OCI-LY1 (cell line): ENCODE measurements around the gene RAET1E.
A peak's percentile ranks its signal among the peaks of the same experiment; 100 is the strongest.
"Not testable (repeated sequence)": the region's sequence is repeated elsewhere in the genome, so short reads cannot be mapped to it uniquely, and the experiment has no call there.

Source experiments
- H2AFZ ChIP-seq: fragments of 200-600 bp; sonication (generic), shearing (Covaris generic); 2 replicates; pipeline ENCODE4 v1.6.0; 2014; ENCODE audit warnings: antibody characterized with exemption, mild to moderate bottlenecking, low read length
- H3F3A ChIP-seq: fragments of 200-600 bp; sonication (generic), shearing (Covaris generic); 2 replicates; pipeline ENCODE4 v1.6.0; 2014; ENCODE audit warnings: mild to moderate bottlenecking, antibody characterized with exemption, low read length, moderate library complexity; ENCODE audit not compliant: insufficient read depth
- H3K27ac ChIP-seq: fragments of 200-600 bp; sonication (generic); 2 replicates; pipeline ENCODE4 v1.5.1; 2014; ENCODE audit warnings: low read length, mixed run types, mild to moderate bottlenecking, low read depth; ENCODE audit not compliant: poor library complexity, severe bottlenecking
- H3K27me3 ChIP-seq: fragments of 200-600 bp; sonication (generic); 2 replicates; pipeline ENCODE4 v1.6.0; 2014; ENCODE audit warnings: antibody characterized with exemption, mild to moderate bottlenecking, low read length, moderate library complexity; ENCODE audit not compliant: insufficient read depth
- H3K36me3 ChIP-seq: fragments of 200-600 bp; sonication (generic); 2 replicates; pipeline ENCODE4 v1.6.1; 2014; ENCODE audit warnings: mild to moderate bottlenecking, antibody characterized with exemption, low read length, moderate library complexity, mixed read lengths; ENCODE audit not compliant: insufficient read depth
- H3K4me1 ChIP-seq: fragments of 200-600 bp; sonication (generic); 2 replicates; pipeline ENCODE4 v1.5.1; 2014; ENCODE audit warnings: mild to moderate bottlenecking, low read length, moderate library complexity; ENCODE audit not compliant: insufficient read depth, severe bottlenecking
- H3K4me2 ChIP-seq: fragments of 200-600 bp; sonication (generic), shearing (Covaris generic); 2 replicates; pipeline ENCODE4 v1.6.1; 2014; ENCODE audit warnings: low read length
- H3K4me3 ChIP-seq: fragments of 200-600 bp; sonication (generic); 2 replicates; pipeline ENCODE4 v1.5.1; 2014; ENCODE audit warnings: low read length, low read depth, mild to moderate bottlenecking, mixed read lengths; ENCODE audit not compliant: poor library complexity, severe bottlenecking
- H3K79me2 ChIP-seq: fragments of 200-600 bp; shearing (Covaris generic); 2 replicates; pipeline ENCODE4 v1.6.1; 2016; ENCODE audit warnings: mixed run types, low read length, mixed read lengths; ENCODE audit not compliant: insufficient read depth
- H3K9ac ChIP-seq: fragments of 200-600 bp; sonication (generic), shearing (Covaris generic); 2 replicates; pipeline ENCODE4 v1.6.1; 2014; ENCODE audit warnings: mild to moderate bottlenecking, low read length, mixed read lengths
- H3K9me2 ChIP-seq: fragments of 200-600 bp; sonication (generic), shearing (Covaris generic); 2 replicates; pipeline ENCODE4 v1.6.1; 2014; ENCODE audit warnings: low read depth, mild to moderate bottlenecking, low read length, mixed read lengths
- H3K9me3 ChIP-seq: fragments of 200-600 bp; shearing (Covaris generic); 2 replicates; pipeline ENCODE4 v1.6.1; 2014; ENCODE audit warnings: low read length, mixed read lengths
- H4K20me1 ChIP-seq: fragments of 200-600 bp; sonication (generic), shearing (Covaris generic); 2 replicates; pipeline ENCODE4 v1.6.0; 2016; ENCODE audit warnings: mild to moderate bottlenecking, low read length; ENCODE audit not compliant: insufficient read depth
- CTCF ChIP-seq: fragments of 200-600 bp; sonication (generic), shearing (Covaris generic); IDR thresholded peaks from 2 replicates; pipeline ENCODE4 v1.5.1; 2017; ENCODE audit warnings: mild to moderate bottlenecking, antibody characterized with exemption, low read length, moderate library complexity, mixed read lengths
- EZH2 ChIP-seq: fragments of 200-600 bp; sonication (generic), shearing (Covaris generic); IDR thresholded peaks from 2 replicates; pipeline ENCODE4 v1.8.0; 2017; ENCODE audit warnings: borderline replicate concordance, mixed run types, mild to moderate bottlenecking, antibody characterized with exemption, low read length, moderate library complexity, mixed read lengths

Gene RAET1E

DNA sequence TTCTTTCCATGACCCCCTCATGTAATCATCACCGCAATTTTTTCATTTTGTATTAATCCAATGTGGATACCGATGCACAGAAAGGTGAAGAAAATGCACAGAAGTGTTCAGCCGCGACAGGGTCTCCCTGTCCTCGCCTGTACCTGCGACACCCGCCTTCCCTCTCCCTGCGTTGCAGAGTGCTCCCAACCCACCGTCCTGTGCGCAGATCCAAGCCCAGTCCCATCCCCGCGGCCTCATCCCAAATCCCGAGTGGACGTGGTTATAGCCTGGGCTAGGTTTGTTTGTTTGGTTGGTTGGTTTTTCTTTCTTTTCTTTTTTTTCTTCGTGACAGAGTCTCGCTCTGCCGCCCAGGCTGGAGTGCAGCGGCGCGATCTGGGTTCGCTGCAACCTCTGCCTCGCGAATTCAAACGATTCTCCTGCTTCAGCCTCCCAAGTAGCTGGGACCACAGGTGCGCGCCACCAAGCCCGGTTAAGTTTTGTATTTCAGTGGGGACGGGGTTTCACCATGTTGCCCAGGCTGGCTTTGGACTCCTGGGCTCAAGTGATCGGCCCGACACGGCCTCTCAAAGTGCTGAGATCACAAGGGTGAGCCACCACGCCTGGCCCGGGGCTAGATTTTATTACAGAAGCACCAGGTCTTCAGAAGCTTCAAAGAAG lies 25.5 kb upstream of the RAET1E start:
- TF ChIP-seq CTCF = no peak
- TF ChIP-seq EZH2 = no peak
- Histone ChIP-seq H3K27me3 (no peaks in the 10 kb centered on the region; the same call in 1 of the 2 replicates), H3K4me1 (peaks cover 6% of the 10 kb centered on the region), H3K79me2 (no peaks in the 10 kb centered on the region), H3K9ac (no peak overlapping the region), H3K9me2 (no peaks in the 10 kb centered on the region), H3K36me3 (no peaks in the 10 kb centered on the region), H3K4me3 (peak overlapping the region; percentile 38), H3K9me3 (no peaks in the 10 kb centered on the region), H3K4me2 (peak overlapping the region; percentile 52), H2AFZ (no peak overlapping the region), H3F3A (no peaks in the 10 kb centered on the region), H3K27ac (no peak overlapping the region), H4K20me1 (no peaks in the 10 kb centered on the region)

DNA sequence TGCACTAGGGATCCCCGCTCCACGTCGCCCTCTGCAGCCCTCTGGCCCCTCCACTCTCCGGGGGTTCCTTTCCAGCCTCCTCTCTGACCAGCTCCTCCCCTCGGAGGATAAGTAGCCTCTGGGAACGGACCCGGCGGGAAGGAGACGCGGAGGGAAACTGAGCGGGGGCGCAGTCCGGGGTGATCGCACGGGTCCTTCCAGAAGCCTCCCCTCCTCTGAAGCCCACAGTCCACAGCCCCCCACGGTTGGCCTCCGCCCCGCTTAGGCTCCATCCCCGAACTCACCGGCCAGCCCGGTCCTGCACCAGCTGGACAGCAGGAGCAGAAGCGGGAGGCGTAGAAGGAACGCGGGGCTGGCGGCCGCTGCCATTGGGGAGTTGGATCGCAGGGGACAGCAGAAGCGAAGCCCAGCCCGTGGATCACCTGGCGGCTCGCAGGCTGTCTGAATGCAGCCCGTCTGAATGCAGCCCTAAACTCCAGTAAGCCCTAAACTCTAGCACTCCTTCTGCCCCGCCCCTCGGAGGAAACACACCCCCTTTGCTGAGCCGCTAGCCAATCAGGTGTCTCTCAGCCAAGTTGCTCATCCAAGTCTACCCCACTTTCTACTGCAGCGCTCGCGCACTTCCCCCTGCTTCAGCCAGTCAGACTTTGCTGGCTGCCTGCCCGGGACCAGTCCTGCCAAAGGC lies 24.9 kb upstream of the RAET1E start, which contains the start of gene RAET1G:
RAET1G (minus strand) TSS at position 480 of the 685 bp plus-strand sequence; CDS start at position 369, 111 bp downstream.
- no peak within 1 kb of the TSS for H3K9ac ChIP-seq
- no peaks in the 10 kb centered on the region for H3K79me2 ChIP-seq
- peaks cover 6% of the 10 kb centered on the region for H3K4me1 ChIP-seq
- H3K36me3 ChIP-seq = no peaks in the 10 kb centered on the region
- no peak for TF ChIP-seq CTCF
- no peak for TF ChIP-seq EZH2
- no peak within 1 kb of the TSS for H3K27ac ChIP-seq
- peak within 1 kb of the TSS; percentile 52 for H3K4me2 ChIP-seq
- H3K27me3 ChIP-seq = no peaks in the 10 kb centered on the region; the same call in 1 of the 2 replicates
- no peaks in the 10 kb centered on the region for H3K9me2 ChIP-seq
- no peaks in the 10 kb centered on the region for H4K20me1 ChIP-seq
- no peaks in the 10 kb centered on the region for H3K9me3 ChIP-seq
- H2AFZ ChIP-seq = no peak within 1 kb of the TSS
- H3F3A ChIP-seq = no peaks in the 10 kb centered on the region
- H3K4me3 ChIP-seq = peak within 1 kb of the TSS; percentile 38

DNA sequence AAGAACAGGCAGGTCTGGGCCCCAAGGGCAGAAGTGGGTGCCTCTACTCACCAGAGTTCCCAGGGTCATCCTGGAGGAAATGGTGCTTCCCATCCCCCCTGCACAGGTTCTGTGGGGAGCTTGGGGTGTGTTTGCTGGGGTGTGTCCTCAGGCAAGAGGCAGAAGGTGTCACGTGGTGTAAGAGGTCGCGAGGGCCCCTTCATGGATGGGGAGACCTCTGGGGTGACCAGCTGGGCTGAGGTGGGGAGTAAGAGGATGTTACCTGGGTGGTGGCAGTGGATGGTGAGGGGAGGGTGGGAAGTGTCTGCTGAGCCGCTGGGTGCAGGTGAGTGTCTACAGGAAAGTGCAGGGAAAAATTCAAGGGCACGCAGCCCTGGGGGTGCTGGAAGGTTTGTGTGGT lies 24.2 kb upstream of the RAET1E start:
- not testable (repeated sequence) for H3K9me3 ChIP-seq, H3K4me1 ChIP-seq, H3K4me2 ChIP-seq, H3K79me2 ChIP-seq, H3K36me3 ChIP-seq, H3K27me3 ChIP-seq, H2AFZ ChIP-seq, H3F3A ChIP-seq, H4K20me1 ChIP-seq, H3K27ac ChIP-seq, H3K4me3 ChIP-seq, H3K9ac ChIP-seq, H3K9me2 ChIP-seq

GRCh38 chr6:149921361-149921760 lies 23.4 kb upstream of the RAET1E start:
- Histone ChIP-seq H2AFZ (no peak overlapping the region), H3K4me2 (no peak overlapping the region), H3K9me3 (no peaks in the 10 kb centered on the region), H3K9ac (no peak overlapping the region), H3K36me3 (no peaks in the 10 kb centered on the region), H3K4me1 (peaks cover 6% of the 10 kb centered on the region), H3F3A (no peaks in the 10 kb centered on the region), H4K20me1 (no peaks in the 10 kb centered on the region), H3K27me3 (no peaks in the 10 kb centered on the region; the same call in 1 of the 2 replicates), H3K79me2 (no peaks in the 10 kb centered on the region), H3K4me3 (no peak overlapping the region), H3K9me2 (no peaks in the 10 kb centered on the region), H3K27ac (no peak overlapping the region)
- no peak for TF ChIP-seq CTCF
- no peak for TF ChIP-seq EZH2
